ENCODE results near the gene CD244.

DNA sequence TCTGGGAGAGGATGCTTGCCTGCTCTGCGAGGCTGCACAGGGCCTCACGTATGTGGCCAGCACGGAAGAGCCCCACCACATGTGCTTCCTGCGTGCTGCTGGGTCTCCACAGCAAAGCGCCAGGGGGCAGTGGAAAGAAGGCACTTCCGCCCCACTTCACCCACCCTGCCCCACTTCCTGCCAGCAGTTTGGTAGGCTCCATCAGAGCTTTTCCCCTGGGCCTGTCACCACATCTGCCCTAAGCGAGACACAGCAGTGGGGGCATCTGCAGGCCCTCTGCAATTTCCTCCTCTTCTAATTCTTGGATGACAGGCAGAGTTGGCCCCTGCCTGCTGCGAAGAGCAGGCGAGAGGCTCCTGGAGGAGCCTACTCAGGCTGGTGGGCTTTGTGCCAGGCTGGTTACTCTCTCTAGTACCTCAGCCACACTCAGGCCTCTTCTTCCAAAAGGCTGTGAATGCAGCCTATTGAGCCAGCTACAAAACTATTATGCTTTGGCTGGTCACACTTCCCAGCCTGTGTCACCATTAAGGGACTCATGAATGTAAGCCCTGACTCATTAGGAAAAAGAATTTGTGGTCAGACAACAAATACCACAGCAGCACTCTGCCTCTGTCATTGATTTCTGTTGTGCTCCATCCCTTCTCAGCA is 25.0 kb downstream of the CD244 start:
- TF ChIP-seq, protein P1, sequence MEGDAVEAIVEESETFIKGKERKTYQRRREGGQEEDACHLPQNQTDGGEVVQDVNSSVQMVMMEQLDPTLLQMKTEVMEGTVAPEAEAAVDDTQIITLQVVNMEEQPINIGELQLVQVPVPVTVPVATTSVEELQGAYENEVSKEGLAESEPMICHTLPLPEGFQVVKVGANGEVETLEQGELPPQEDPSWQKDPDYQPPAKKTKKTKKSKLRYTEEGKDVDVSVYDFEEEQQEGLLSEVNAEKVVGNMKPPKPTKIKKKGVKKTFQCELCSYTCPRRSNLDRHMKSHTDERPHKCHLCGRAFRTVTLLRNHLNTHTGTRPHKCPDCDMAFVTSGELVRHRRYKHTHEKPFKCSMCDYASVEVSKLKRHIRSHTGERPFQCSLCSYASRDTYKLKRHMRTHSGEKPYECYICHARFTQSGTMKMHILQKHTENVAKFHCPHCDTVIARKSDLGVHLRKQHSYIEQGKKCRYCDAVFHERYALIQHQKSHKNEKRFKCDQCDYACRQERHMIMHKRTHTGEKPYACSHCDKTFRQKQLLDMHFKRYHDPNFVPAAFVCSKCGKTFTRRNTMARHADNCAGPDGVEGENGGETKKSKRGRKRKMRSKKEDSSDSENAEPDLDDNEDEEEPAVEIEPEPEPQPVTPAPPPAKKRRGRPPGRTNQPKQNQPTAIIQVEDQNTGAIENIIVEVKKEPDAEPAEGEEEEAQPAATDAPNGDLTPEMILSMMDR (IDR thresholded peaks at IDR 0.05): no peak
- TF ChIP-seq POLR2A (IDR thresholded peaks at IDR 0.05): no peak
